Measurements from ENCODE around the gene TXNL4A.
A peak's percentile ranks its signal among the peaks of the same experiment; 100 is the strongest.

Gene TXNL4A

GRCh38 chr18:79988451-79989194 is at the start of gene TXNL4A:
Gene TXNL4A, minus strand, starts transcription at chr18:79988563. Its CDS starts 171 bp downstream, at chr18:79988392.
- no peak; the same call in 1 of the 2 replicates for TF ChIP-seq EGR1 (IDR thresholded peaks at IDR 0.05)
- peak; percentile 93 for TF ChIP-seq CREB1 (IDR thresholded peaks at IDR 0.05; ENCODE audit: low read depth)
- TF ChIP-seq TCF12 (IDR thresholded peaks at IDR 0.05; ENCODE audit: low read depth): peak; percentile 47; the same call in 1 of the 2 replicates
- TF ChIP-seq TAF1 (IDR thresholded peaks at IDR 0.05; ENCODE audit: low read depth): peak; percentile 95
- TF ChIP-seq, protein P1, sequence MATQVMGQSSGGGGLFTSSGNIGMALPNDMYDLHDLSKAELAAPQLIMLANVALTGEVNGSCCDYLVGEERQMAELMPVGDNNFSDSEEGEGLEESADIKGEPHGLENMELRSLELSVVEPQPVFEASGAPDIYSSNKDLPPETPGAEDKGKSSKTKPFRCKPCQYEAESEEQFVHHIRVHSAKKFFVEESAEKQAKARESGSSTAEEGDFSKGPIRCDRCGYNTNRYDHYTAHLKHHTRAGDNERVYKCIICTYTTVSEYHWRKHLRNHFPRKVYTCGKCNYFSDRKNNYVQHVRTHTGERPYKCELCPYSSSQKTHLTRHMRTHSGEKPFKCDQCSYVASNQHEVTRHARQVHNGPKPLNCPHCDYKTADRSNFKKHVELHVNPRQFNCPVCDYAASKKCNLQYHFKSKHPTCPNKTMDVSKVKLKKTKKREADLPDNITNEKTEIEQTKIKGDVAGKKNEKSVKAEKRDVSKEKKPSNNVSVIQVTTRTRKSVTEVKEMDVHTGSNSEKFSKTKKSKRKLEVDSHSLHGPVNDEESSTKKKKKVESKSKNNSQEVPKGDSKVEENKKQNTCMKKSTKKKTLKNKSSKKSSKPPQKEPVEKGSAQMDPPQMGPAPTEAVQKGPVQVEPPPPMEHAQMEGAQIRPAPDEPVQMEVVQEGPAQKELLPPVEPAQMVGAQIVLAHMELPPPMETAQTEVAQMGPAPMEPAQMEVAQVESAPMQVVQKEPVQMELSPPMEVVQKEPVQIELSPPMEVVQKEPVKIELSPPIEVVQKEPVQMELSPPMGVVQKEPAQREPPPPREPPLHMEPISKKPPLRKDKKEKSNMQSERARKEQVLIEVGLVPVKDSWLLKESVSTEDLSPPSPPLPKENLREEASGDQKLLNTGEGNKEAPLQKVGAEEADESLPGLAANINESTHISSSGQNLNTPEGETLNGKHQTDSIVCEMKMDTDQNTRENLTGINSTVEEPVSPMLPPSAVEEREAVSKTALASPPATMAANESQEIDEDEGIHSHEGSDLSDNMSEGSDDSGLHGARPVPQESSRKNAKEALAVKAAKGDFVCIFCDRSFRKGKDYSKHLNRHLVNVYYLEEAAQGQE (IDR thresholded peaks at IDR 0.05; ENCODE audit: low read depth): 0 out of 2 replicates have a peak, but pooled peaks have one; percentile 16
- no peak for TF ChIP-seq YY1 (IDR thresholded peaks at IDR 0.05; ENCODE audit: low read depth)
- TF ChIP-seq MAX (IDR thresholded peaks at IDR 0.05): peak; percentile 63

DNA sequence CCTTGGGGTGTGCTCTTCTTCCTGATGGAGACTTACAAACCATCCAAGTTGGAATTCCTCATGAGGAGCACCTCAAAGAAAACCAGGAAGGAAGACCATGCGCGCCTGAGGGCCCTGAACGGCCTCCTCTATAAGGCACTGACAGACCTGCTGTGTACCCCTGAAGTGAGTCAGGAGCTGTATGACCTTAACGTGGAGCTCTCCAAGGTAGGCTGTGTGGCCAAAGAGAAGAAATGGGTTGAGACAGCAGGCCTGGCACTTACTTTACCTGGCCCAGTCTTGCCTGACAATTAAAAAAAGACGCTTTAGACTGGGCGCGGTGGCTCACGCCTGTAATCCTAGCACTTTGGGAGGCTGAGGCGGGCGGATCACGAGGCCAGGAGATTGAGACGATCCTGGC is 48.9 kb upstream of the TXNL4A start:
- TF ChIP-seq TCF12 (IDR thresholded peaks at IDR 0.05; ENCODE audit: low read depth) (no peak), MAX (IDR thresholded peaks at IDR 0.05) (no peak), CREB1 (IDR thresholded peaks at IDR 0.05; ENCODE audit: low read depth) (no peak)
- TF ChIP-seq, protein P1 (IDR thresholded peaks at IDR 0.05; ENCODE audit: low read depth): peak; percentile 68

GRCh38 chr18:80035997-80036396 is 47.6 kb upstream of the TXNL4A start:
- TF ChIP-seq NFIC (IDR thresholded peaks at IDR 0.05) (no peak), CEBPB (IDR thresholded peaks at IDR 0.05) (no peak), TEAD4 (IDR thresholded peaks at IDR 0.05) (no peak), YY1 (IDR thresholded peaks at IDR 0.05; ENCODE audit: low read depth) (no peak), MAX (IDR thresholded peaks at IDR 0.05) (no peak), FOXM1 (IDR thresholded peaks at IDR 0.05; ENCODE audit: borderline replicate concordance, low read depth) (no peak), TCF12 (IDR thresholded peaks at IDR 0.05; ENCODE audit: low read depth) (no peak), EP300 (IDR thresholded peaks at IDR 0.05; ENCODE audit: borderline replicate concordance) (no peak), TAF1 (IDR thresholded peaks at IDR 0.05; ENCODE audit: low read depth) (no peak), ZBTB7A (IDR thresholded peaks at IDR 0.05; ENCODE audit: low read depth) (no peak), CREB1 (IDR thresholded peaks at IDR 0.05; ENCODE audit: low read depth) (no peak), RAD21 (IDR thresholded peaks at IDR 0.05; ENCODE audit: low read depth) (no peak)
- TF ChIP-seq, protein P1 (IDR thresholded peaks at IDR 0.05; ENCODE audit: low read depth): no peak

DNA sequence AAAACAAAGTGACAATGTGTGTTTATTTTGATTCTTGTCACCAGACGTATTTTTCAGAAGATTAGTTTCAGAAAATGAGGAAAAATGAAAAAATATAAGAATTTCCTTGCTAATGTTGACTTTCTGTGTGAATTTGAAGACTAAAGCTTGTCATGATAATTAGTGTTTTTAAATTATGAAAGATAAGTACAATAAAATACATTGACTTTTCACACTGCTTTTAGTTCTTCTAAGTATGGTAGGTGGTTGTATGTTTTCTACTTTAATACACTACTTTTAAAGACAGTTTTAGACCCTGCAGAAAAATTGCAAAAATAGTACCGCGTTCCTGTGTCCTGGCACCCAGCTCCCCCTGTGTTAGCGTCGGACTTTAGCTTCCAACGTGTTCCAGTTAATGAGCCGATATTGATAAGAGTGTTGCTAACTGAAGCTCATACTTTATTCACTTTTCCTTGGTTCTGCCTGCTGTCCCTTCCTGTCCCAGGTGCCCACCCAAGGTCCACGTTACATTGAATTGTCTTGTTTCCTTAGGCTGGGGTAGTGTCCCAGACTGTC is 46.6 kb upstream of the TXNL4A start:
- TF ChIP-seq TCF12 (IDR thresholded peaks at IDR 0.05; ENCODE audit: low read depth) (no peak), CREB1 (IDR thresholded peaks at IDR 0.05; ENCODE audit: low read depth) (no peak), ZBTB7A (IDR thresholded peaks at IDR 0.05; ENCODE audit: low read depth) (peak; percentile 10; the same call in 1 of the 2 replicates), NFIC (IDR thresholded peaks at IDR 0.05) (no peak)

DNA sequence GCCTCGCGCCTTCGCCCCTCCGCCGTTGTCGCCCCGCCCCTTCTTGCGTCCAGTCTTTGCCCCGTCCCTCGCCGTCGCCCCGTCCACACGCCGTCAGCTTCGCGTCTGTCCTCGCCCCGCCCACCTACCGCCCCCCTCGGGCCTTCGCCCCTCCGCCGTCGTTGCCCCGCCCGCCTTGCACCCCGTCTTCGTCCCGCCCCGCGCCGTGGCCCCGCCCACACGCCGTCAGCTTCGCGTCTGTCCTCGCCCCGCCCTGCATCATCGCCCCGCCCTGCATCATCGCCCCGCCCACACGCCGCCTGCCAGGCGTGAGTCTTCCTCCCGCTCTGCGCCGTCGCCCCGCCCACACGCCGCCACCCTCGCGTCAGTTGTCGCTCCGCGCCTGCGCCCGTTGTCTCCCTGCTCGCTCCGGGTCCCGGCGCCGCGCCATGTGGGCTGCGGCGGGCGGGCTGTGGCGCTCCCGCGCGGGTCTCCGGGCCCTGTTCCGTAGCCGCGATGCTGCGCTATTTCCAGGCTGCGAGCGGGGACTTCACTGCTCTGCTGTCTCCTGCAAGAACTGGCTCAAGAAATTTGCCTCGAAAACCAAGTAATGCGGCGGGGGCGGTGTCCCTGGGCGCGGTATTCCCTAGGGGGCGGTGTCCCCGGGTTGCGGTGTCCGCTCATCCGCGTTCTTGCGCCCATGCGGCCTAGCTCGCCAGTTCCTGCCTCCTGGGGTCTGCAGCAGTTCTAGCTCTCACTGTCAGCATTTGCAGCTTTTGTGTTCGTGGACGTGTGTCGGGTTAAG is 45.9 kb upstream of the TXNL4A start, which contains the start of gene RBFA:
RBFA (plus strand) TSS at position 367 of the 784 bp plus-strand sequence; CDS start at position 429, 62 bp downstream.
- TF ChIP-seq ZBTB7A (IDR thresholded peaks at IDR 0.05; ENCODE audit: low read depth) (peak; percentile 85; the same call in 1 of the 2 replicates), CEBPB (IDR thresholded peaks at IDR 0.05) (no peak), MAX (IDR thresholded peaks at IDR 0.05) (peak; percentile 95), USF1 (IDR thresholded peaks at IDR 0.05) (peak; percentile 43; the same call in 1 of the 2 replicates), FOXM1 (IDR thresholded peaks at IDR 0.05; ENCODE audit: borderline replicate concordance, low read depth) (no peak), CREB1 (IDR thresholded peaks at IDR 0.05; ENCODE audit: low read depth) (peak; percentile 61), EP300 (IDR thresholded peaks at IDR 0.05; ENCODE audit: borderline replicate concordance) (no peak), TEAD4 (IDR thresholded peaks at IDR 0.05) (peak; percentile 41; the same call in 1 of the 2 replicates), RAD21 (IDR thresholded peaks at IDR 0.05; ENCODE audit: low read depth) (no peak), TAF1 (IDR thresholded peaks at IDR 0.05; ENCODE audit: low read depth) (peak; percentile 82), NFIC (IDR thresholded peaks at IDR 0.05) (no peak), YY1 (IDR thresholded peaks at IDR 0.05; ENCODE audit: low read depth) (peak; percentile 64), EGR1 (IDR thresholded peaks at IDR 0.05) (peak; percentile 51; the same call in 1 of the 2 replicates)
- TF ChIP-seq, protein P1 (IDR thresholded peaks at IDR 0.05; ENCODE audit: low read depth): no peak

Measured in Ishikawa (cell line).